HEK293 (cell line): ENCODE data around the gene CDPF1.

Experiments used
- CTCF ChIA-PET: fragments of 350-600 bp; formaldehyde crosslinking; extraction: SDS; loops from one replicate; lab custom pipeline; 2021; ENCODE audit warnings: antibody characterized with exemption; lab: Yijun Ruan, JAX
- POLR2A ChIA-PET: fragments of 300-600 bp; formaldehyde crosslinking; extraction: SDS; loops from one replicate; lab custom pipeline; 2020; ENCODE audit warnings: antibody characterized with exemption, inconsistent platforms; lab: Yijun Ruan, JAX
- H3K27ac ChIP-seq: fragments of 200-500 bp; sonication (Bioruptor generic); 2 replicates; pipeline ENCODE4 v1.5.1; 2014; ENCODE audit warnings: low read depth, low read length, control low read depth, inconsistent platforms; ENCODE audit errors: extremely low read depth
- H3K36me3 ChIP-seq, 2 experiments: fragments of 200-500 bp in 1 of 2; sonication (Bioruptor generic) in 1 of 2; 1 replicate in 1 of 2; 2 replicates in 1 of 2; pipeline ENCODE4 v1.5.1; 2014 to 2017; ENCODE audit warnings: inconsistent platforms in 2 of 2, low read length in 2 of 2; ENCODE audit not compliant: control insufficient read depth in 2 of 2, insufficient read depth in 1 of 2
- H3K4me1 ChIP-seq: fragments of 200-500 bp; sonication (Bioruptor generic); 2 replicates; pipeline ENCODE4 v1.5.1; 2014; ENCODE audit warnings: mild to moderate bottlenecking, low read length, inconsistent platforms; ENCODE audit not compliant: control insufficient read depth, insufficient read depth
- H3K4me3 ChIP-seq: 2 replicates; pipeline ENCODE4 v1.5.1; 2011; ENCODE audit warnings: low read depth, mild to moderate bottlenecking, control low read depth, low read length, moderate library complexity
- H3K9me3 ChIP-seq: fragments of 200-500 bp; sonication (Bioruptor generic); 2 replicates; pipeline ENCODE4 v1.5.1; 2014; ENCODE audit warnings: low read depth, low read length, inconsistent platforms; ENCODE audit not compliant: control insufficient read depth, insufficient read depth
- BCL11B ChIP-seq: fragments of 450-650 bp; formaldehyde crosslinking; IDR thresholded peaks from 2 replicates; pipeline ENCODE4 v1.5.1; 2016; ENCODE audit warnings: low read depth, missing biosample characterization, missing genetic modification characterization
- GLI4 ChIP-seq: fragments of 450-650 bp; formaldehyde crosslinking; IDR thresholded peaks from 2 replicates; pipeline ENCODE4 v1.5.1; 2016; ENCODE audit warnings: missing biosample characterization, missing genetic modification characterization
- KLF9 ChIP-seq: fragments of 450-650 bp; formaldehyde crosslinking; IDR thresholded peaks from 2 replicates; pipeline ENCODE4 v1.5.1; 2016; ENCODE audit warnings: missing biosample characterization, missing genetic modification characterization, low read depth
- PRDM1 ChIP-seq: fragments of 450-650 bp; formaldehyde crosslinking; IDR thresholded peaks from 2 replicates; pipeline ENCODE4; 2016; ENCODE audit warnings: missing biosample characterization, missing genetic modification characterization
- SP7 ChIP-seq: fragments of 450-650 bp; formaldehyde crosslinking; IDR thresholded peaks from 2 replicates; pipeline ENCODE4 v1.5.1; 2016; ENCODE audit warnings: missing biosample characterization, missing genetic modification characterization
- ZBTB1 ChIP-seq: fragments of 450-650 bp; formaldehyde crosslinking; IDR thresholded peaks from 2 replicates; pipeline ENCODE4 v1.5.1; 2016; ENCODE audit warnings: missing biosample characterization, missing genetic modification characterization
- ZBTB17 ChIP-seq: fragments of 450-650 bp; formaldehyde crosslinking; IDR thresholded peaks from 2 replicates; pipeline ENCODE4 v1.5.1; 2016; ENCODE audit warnings: missing biosample characterization, missing genetic modification characterization
- ZBTB48 ChIP-seq: fragments of 450-650 bp; formaldehyde crosslinking; IDR thresholded peaks from 2 replicates; pipeline ENCODE4 v1.5.1; 2016; ENCODE audit warnings: missing biosample characterization, missing genetic modification characterization
- ZNF138 ChIP-seq: fragments of 450-650 bp; formaldehyde crosslinking; IDR thresholded peaks from 2 replicates; pipeline ENCODE4 v1.5.1; 2016; ENCODE audit warnings: missing biosample characterization, missing genetic modification characterization, borderline replicate concordance
- ZNF2 ChIP-seq: fragments of 450-650 bp; formaldehyde crosslinking; IDR thresholded peaks from 2 replicates; pipeline ENCODE4 v1.5.1; 2016; ENCODE audit warnings: missing biosample characterization, missing genetic modification characterization
- ZNF202 ChIP-seq: fragments of 450-650 bp; formaldehyde crosslinking; IDR thresholded peaks from 2 replicates; pipeline ENCODE4 v1.5.1; 2016; ENCODE audit warnings: missing biosample characterization, missing genetic modification characterization, borderline replicate concordance
- ZNF223 ChIP-seq: fragments of 450-650 bp; formaldehyde crosslinking; IDR thresholded peaks from 2 replicates; pipeline ENCODE4 v1.5.1; 2016; ENCODE audit warnings: missing biosample characterization, missing genetic modification characterization
- ZNF324 ChIP-seq: fragments of 450-650 bp; formaldehyde crosslinking; IDR thresholded peaks from 2 replicates; pipeline ENCODE4 v1.5.1; 2016; ENCODE audit warnings: missing biosample characterization, missing genetic modification characterization
- ZNF335 ChIP-seq: fragments of 450-650 bp; formaldehyde crosslinking; conservative IDR thresholded peaks from 2 replicates; pipeline ENCODE4 v1.5.1; 2016; ENCODE audit warnings: missing biosample characterization, missing genetic modification characterization
- ZNF37A ChIP-seq: fragments of 450-650 bp; IDR thresholded peaks from 2 replicates; pipeline ENCODE4 v1.5.1; 2018; ENCODE audit warnings: missing biosample characterization, missing genetic modification characterization
- ZNF423 ChIP-seq: fragments of 450-650 bp; formaldehyde crosslinking; IDR thresholded peaks from 2 replicates; pipeline ENCODE4 v1.5.1; 2016; ENCODE audit warnings: missing biosample characterization, missing genetic modification characterization
- ZNF426 ChIP-seq: fragments of 450-650 bp; formaldehyde crosslinking; IDR thresholded peaks from 2 replicates; pipeline ENCODE4 v1.5.1; 2017; ENCODE audit warnings: missing biosample characterization, missing genetic modification characterization, mild to moderate bottlenecking, inconsistent platforms, moderate library complexity
- ZNF521 ChIP-seq: fragments of 450-650 bp; formaldehyde crosslinking; IDR thresholded peaks from 2 replicates; pipeline ENCODE4 v1.5.1; 2017; ENCODE audit warnings: missing biosample characterization, mild to moderate bottlenecking, missing genetic modification characterization
- ZNF571 ChIP-seq: fragments of 450-650 bp; formaldehyde crosslinking; IDR thresholded peaks from 2 replicates; pipeline ENCODE4 v1.5.0; 2017; ENCODE audit warnings: missing biosample characterization, missing genetic modification characterization
- ZNF626 ChIP-seq: fragments of 450-650 bp; sonication (Bioruptor Pico); formaldehyde crosslinking; IDR thresholded peaks from 2 replicates; pipeline ENCODE4 v1.5.1; 2018; ENCODE audit warnings: missing biosample characterization, missing genetic modification characterization, inconsistent platforms
- ZNF658 ChIP-seq: fragments of 450-650 bp; formaldehyde crosslinking; IDR thresholded peaks from 2 replicates; pipeline ENCODE4; 2016; ENCODE audit warnings: missing biosample characterization, missing genetic modification characterization
- ZNF843 ChIP-seq: fragments of 450-650 bp; formaldehyde crosslinking; IDR thresholded peaks from 2 replicates; pipeline ENCODE4 v1.5.1; 2016; ENCODE audit warnings: missing biosample characterization, missing genetic modification characterization
- TF ChIP-seq, protein P1 (sequence below): fragments of 450-650 bp; formaldehyde crosslinking; IDR thresholded peaks from 2 replicates; pipeline ENCODE4 v1.5.1; 2016; ENCODE audit warnings: missing biosample characterization, missing genetic modification characterization
- TF ChIP-seq, protein P2 (sequence below): fragments of 450-650 bp; formaldehyde crosslinking; IDR thresholded peaks from 2 replicates; pipeline ENCODE4 v1.5.1; 2016; ENCODE audit warnings: missing biosample characterization, missing genetic modification characterization
- TF ChIP-seq, protein P3 (sequence below): fragments of 450-650 bp; formaldehyde crosslinking; IDR thresholded peaks from 2 replicates; pipeline ENCODE4 v1.5.1; 2016; ENCODE audit warnings: missing biosample characterization, missing genetic modification characterization
- TF ChIP-seq, protein P4 (sequence below): sonication (generic); formaldehyde crosslinking; IDR thresholded peaks from 2 replicates; pipeline ENCODE4 v1.8.1; 2022; ENCODE audit warnings: mild to moderate bottlenecking, moderate library complexity, missing genetic modification reagents
- TF ChIP-seq, protein P5 (sequence below): fragments of 450-650 bp; formaldehyde crosslinking; IDR thresholded peaks from 2 replicates; pipeline ENCODE4 v1.5.1; 2016; ENCODE audit warnings: missing biosample characterization, missing genetic modification characterization

The CDPF1 gene

DNA sequence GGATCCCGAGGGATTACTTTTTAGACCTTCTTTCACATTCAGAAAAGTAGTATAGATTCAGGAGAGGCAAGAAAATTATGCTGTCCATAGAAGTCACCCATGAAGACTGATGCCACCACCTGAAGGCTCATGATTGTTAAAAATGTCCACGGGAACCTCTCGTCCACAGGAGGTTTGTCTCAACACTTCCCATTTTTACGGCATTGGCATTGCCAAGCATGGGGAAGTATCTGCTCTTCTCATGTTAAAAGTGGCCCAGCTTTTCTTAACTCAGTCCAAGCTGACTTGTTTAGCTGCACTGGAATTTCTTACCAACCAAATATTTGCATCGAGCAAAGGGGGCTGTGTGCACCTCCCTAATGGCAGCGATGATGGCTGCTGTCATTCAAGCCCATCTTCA lies 9.6 kb downstream of the CDPF1 start:
- no peak for TF ChIP-seq GLI4 (tag by site-specific recombination)
- no peak for TF ChIP-seq ZNF521 (tag by site-specific recombination)
- no peak for TF ChIP-seq ZBTB17 (tag by site-specific recombination)
- no peak for TF ChIP-seq ZNF423 (tag by site-specific recombination)
- TF ChIP-seq, all 188 proteins: peak for 0
- no peak overlapping the region for H3K4me3 ChIP-seq
- CTCF ChIA-PET: no interaction called here
- H3K4me1 ChIP-seq: no peaks in the 10 kb centered on the region
- no peaks in the 10 kb centered on the region for H3K9me3 ChIP-seq
- POLR2A ChIA-PET: no interaction called here
- H3K36me3 ChIP-seq: peaks cover 0 to 28% of the 10 kb centered on the region in 2 experiments; a peak in 1 of 3 replicates
- no peak overlapping the region for H3K27ac ChIP-seq

DNA sequence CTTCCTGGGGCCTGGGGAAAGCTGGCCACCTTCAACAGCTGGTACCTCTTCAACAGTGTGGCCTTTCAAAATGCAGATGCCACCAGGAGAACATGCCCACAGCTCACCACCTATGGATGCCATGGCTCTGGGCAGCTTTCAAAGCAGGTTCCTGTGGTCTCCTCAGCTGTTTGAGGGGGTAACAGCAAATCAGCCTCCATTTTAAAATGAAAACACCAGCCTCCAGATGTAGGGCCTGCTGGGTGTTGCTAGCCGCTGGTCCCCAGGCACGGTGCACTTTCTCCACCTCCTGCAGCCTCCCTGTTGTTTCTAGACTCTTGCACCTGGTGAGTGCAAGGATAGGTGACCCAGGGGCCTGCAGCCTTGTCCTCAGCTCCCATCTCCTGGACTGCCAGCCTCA lies 10.0 kb downstream of the CDPF1 start:
- H3K4me3 ChIP-seq: no peak overlapping the region
- no peaks in the 10 kb centered on the region for H3K4me1 ChIP-seq
- ChIA-PET CTCF (no interaction called here), POLR2A (no interaction called here)
- H3K27ac ChIP-seq: no peak overlapping the region
- H3K9me3 ChIP-seq: no peaks in the 10 kb centered on the region
- TF ChIP-seq, protein P1, sequence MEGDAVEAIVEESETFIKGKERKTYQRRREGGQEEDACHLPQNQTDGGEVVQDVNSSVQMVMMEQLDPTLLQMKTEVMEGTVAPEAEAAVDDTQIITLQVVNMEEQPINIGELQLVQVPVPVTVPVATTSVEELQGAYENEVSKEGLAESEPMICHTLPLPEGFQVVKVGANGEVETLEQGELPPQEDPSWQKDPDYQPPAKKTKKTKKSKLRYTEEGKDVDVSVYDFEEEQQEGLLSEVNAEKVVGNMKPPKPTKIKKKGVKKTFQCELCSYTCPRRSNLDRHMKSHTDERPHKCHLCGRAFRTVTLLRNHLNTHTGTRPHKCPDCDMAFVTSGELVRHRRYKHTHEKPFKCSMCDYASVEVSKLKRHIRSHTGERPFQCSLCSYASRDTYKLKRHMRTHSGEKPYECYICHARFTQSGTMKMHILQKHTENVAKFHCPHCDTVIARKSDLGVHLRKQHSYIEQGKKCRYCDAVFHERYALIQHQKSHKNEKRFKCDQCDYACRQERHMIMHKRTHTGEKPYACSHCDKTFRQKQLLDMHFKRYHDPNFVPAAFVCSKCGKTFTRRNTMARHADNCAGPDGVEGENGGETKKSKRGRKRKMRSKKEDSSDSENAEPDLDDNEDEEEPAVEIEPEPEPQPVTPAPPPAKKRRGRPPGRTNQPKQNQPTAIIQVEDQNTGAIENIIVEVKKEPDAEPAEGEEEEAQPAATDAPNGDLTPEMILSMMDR (tag by site-specific recombination): no peak
- no peak for TF ChIP-seq ZNF626
- TF ChIP-seq, protein P2, sequence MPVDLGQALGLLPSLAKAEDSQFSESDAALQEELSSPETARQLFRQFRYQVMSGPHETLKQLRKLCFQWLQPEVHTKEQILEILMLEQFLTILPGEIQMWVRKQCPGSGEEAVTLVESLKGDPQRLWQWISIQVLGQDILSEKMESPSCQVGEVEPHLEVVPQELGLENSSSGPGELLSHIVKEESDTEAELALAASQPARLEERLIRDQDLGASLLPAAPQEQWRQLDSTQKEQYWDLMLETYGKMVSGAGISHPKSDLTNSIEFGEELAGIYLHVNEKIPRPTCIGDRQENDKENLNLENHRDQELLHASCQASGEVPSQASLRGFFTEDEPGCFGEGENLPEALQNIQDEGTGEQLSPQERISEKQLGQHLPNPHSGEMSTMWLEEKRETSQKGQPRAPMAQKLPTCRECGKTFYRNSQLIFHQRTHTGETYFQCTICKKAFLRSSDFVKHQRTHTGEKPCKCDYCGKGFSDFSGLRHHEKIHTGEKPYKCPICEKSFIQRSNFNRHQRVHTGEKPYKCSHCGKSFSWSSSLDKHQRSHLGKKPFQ: no peak
- TF ChIP-seq ZNF335: no peak
- TF ChIP-seq ZBTB1 (tag by site-specific recombination): no peak
- TF ChIP-seq KLF9 (tag by site-specific recombination): no peak
- TF ChIP-seq ZNF2: no peak
- no peak for TF ChIP-seq ZBTB48 (tag by site-specific recombination)
- no peak for TF ChIP-seq ZNF843 (tag by site-specific recombination)
- TF ChIP-seq SP7 (tag by site-specific recombination): no peak
- TF ChIP-seq, protein P3, sequence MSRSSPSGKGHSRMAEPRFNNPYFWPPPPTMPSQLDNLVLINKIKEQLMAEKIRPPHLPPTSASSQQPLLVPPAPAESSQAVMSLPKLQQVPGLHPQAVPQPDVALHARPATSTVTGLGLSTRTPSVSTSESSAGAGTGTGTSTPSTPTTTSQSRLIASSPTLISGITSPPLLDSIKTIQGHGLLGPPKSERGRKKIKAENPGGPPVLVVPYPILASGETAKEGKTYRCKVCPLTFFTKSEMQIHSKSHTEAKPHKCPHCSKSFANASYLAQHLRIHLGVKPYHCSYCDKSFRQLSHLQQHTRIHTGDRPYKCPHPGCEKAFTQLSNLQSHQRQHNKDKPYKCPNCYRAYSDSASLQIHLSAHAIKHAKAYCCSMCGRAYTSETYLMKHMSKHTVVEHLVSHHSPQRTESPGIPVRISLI: no peak
- H3K36me3 ChIP-seq: peaks cover 0 to 24% of the 10 kb centered on the region in 2 experiments; a peak in 1 of 3 replicates

DNA sequence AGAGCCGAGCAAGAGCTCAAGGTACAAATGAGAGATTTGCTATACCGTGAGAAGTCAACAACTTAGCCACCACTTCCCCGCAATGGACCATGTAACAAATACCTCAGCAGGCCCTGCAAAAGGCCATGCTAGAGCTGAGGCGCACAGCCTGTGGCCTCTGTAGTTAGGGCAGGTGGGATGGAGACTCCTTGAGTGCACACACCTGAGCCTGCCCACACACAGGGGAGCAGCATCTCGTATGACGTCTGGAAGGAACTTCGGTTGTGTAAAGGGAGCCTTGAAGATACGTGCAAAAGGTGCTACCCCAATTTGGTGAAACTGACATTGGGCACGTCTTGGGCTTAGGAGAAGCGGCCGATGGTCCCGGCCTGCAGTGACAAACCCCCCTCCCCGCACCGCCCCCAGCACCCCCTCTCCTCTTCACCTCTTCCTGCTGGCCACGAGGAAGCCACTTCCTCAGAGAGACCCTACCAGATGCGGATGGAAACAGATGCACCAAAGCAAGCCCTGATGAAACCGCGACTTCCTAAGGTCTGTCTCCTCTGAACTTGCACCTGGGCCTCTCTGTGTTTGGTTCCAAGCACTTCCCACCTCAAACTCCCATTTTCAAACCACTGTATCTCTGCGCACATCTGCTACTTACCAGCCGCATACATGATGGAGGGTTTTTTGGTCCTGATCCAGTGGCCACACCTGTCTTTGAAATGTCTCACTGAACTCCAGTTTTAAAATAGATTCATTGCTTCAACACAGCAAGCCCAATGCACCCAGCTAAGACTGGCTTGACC lies 10.6 kb downstream of the CDPF1 start:
- Histone ChIP-seq H3K9me3 (no peaks in the 10 kb centered on the region), H3K4me1 (no peaks in the 10 kb centered on the region), H3K36me3 (peaks cover 0 to 20% of the 10 kb centered on the region in 2 experiments; a peak in 1 of 3 replicates), H3K4me3 (no peak overlapping the region), H3K27ac (no peak overlapping the region)
- ChIA-PET CTCF (no interaction called here), POLR2A (no interaction called here)
- TF ChIP-seq, protein P4, sequence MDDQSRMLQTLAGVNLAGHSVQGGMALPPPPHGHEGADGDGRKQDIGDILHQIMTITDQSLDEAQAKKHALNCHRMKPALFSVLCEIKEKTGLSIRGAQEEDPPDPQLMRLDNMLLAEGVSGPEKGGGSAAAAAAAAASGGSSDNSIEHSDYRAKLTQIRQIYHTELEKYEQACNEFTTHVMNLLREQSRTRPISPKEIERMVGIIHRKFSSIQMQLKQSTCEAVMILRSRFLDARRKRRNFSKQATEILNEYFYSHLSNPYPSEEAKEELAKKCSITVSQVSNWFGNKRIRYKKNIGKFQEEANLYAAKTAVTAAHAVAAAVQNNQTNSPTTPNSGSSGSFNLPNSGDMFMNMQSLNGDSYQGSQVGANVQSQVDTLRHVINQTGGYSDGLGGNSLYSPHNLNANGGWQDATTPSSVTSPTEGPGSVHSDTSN: no peak
- TF ChIP-seq PRDM1: no peak
- TF ChIP-seq ZNF658 (tag by site-specific recombination): no peak
- no peak for TF ChIP-seq BCL11B (tag by site-specific recombination)
- no peak for TF ChIP-seq ZNF324 (tag by site-specific recombination)
- TF ChIP-seq ZNF202 (tag by site-specific recombination): no peak
- no peak for TF ChIP-seq ZNF37A (tag by site-specific recombination)
- no peak for TF ChIP-seq ZNF223 (tag by site-specific recombination)
- TF ChIP-seq ZNF571 (tag by site-specific recombination): no peak
- no peak for TF ChIP-seq ZNF426
- TF ChIP-seq, protein P5, sequence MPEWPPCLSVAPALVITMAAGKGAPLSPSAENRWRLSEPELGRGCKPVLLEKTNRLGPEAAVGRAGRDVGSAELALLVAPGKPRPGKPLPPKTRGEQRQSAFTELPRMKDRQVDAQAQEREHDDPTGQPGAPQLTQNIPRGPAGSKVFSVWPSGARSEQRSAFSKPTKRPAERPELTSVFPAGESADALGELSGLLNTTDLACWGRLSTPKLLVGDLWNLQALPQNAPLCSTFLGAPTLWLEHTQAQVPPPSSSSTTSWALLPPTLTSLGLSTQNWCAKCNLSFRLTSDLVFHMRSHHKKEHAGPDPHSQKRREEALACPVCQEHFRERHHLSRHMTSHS (tag by site-specific recombination): no peak
- no peak for TF ChIP-seq ZBTB1 (tag by site-specific recombination)
- TF ChIP-seq ZNF138 (tag by site-specific recombination): no peak
